Lower leg skin (tissue), 4 donors: ENCODE measurements around the gene P2RX1. TPM values are rescaled to one million over a fixed set of nuclear protein-coding genes. Genes with fewer than 3 reads are reported as not detected.

Source experiments
- DNase-seq, 2 donors: peaks; one replicate each; pipeline ENCODE4 v3.0.0-alpha.2; 2019; ENCODE audit warnings: low spot score in 2 of 2
- H3K4me3 ChIP-seq: fragments of 200-600 bp; sonication (generic); 2 replicates; pipeline ENCODE4 v1.5.1; 2017; ENCODE audit warnings: mild to moderate bottlenecking, low read depth; ENCODE audit not compliant: poor library complexity, severe bottlenecking
- POLR2A ChIP-seq, 2 donors: fragments of 450-650 bp; IDR thresholded peaks; one replicate each; pipeline ENCODE4 v1.6.1; 2016 to 2017; ENCODE audit warnings: antibody characterized with exemption in 2 of 2, mild to moderate bottlenecking in 1 of 2, moderate library complexity in 1 of 2
- WGBS, 2 donors: methylation state at CpG; one replicate each; pipeline ENCODE4 v1.1.5; 2018; 5-methylcytosine and 5-hydroxymethylcytosine counted together
- intact Hi-C: fragments of 100-400 bp; cut with DNase I; formaldehyde crosslinking; loops from one replicate; pipeline ENCODE4 v1.15.0; 2023; ENCODE audit warnings: low total_unique reads
- total RNA-seq, 4 donors: library from RNA; depleted of rRNA; stranded (reverse); fragments of >200 nt; gene quantifications; one replicate each; pipeline ENCODE4 v1.1.0, GENCODE V29; 2016
- TF ChIP-seq, protein P1 (sequence below), 3 donors: fragments of 450-650 bp; IDR thresholded peaks; one replicate each; pipeline ENCODE4 v1.5.1; 2016; ENCODE audit warnings: antibody characterized with exemption in 3 of 3, mild to moderate bottlenecking in 3 of 3, moderate library complexity in 2 of 3

The P2RX1 gene
- total RNA-seq, 4 donors from 2014 or later: 0.56 to 5.0 (median 1.0) TPM

DNA sequence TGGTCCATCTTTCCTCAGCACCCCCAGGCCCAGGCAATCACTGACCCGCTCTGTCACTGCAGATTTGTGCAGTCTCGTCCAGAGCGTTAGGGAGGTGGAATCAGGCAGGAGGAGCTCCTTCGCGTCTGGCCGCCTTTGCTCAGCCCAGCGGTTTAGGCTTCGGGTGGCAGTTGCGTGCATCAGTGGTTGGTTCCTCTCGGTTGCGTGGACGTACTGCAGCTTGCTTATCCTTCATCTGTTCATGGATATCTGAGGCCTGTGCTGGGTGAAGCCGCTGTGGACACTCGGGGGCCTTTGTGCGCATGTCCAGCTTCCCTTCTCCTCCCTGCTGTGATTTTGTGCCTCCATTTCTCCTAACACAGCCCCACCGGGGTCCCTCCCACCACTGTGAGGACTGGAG lies 4.7 kb upstream of the P2RX1 start:
- TF ChIP-seq, protein P1, sequence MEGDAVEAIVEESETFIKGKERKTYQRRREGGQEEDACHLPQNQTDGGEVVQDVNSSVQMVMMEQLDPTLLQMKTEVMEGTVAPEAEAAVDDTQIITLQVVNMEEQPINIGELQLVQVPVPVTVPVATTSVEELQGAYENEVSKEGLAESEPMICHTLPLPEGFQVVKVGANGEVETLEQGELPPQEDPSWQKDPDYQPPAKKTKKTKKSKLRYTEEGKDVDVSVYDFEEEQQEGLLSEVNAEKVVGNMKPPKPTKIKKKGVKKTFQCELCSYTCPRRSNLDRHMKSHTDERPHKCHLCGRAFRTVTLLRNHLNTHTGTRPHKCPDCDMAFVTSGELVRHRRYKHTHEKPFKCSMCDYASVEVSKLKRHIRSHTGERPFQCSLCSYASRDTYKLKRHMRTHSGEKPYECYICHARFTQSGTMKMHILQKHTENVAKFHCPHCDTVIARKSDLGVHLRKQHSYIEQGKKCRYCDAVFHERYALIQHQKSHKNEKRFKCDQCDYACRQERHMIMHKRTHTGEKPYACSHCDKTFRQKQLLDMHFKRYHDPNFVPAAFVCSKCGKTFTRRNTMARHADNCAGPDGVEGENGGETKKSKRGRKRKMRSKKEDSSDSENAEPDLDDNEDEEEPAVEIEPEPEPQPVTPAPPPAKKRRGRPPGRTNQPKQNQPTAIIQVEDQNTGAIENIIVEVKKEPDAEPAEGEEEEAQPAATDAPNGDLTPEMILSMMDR (IDR thresholded peaks at IDR 0.05): no peak
- no peak for TF ChIP-seq POLR2A (IDR thresholded peaks at IDR 0.05)
- DNase-seq: no peak
- intact Hi-C loops: no loop called here
- H3K4me3 ChIP-seq: no peak overlapping the region
- 79 to 84% methylated on average over 16 of the region's 16 CpGs for WGBS, 2 donors

DNA sequence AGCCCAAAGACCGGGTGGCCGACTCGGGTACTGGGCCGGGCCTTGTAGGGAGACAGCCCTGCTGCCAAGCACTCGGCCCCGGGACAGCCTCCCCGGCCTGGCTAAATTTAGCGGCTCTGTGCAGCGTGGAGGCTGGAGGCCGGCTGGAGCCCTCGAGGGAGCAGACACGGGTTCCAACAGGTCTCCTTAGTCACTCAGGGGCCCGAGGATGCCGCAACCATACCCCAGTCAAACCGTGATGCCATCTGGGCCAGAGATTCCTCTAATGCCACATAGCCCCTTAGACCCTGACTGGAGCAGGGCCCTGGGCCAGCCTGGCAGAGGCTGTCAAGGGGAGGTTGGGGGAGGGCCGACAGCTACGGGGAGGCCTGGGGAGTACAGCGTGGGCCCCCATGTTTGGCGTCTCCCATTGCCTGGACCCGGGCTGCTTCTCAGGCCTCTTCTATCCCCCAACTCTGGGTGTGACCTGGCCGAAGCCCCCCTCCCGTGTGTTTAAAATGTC lies 2.9 kb upstream of the P2RX1 start:
- intact Hi-C loops: no loop called here
- H3K4me3 ChIP-seq: no peak overlapping the region
- WGBS, 2 donors: 60 to 93% methylated on average over 14 to 22 of the region's 22 CpGs
- no peak for DNase-seq
- TF ChIP-seq, protein P1 (IDR thresholded peaks at IDR 0.05): no peak
- TF ChIP-seq POLR2A (IDR thresholded peaks at IDR 0.05): no peak

DNA sequence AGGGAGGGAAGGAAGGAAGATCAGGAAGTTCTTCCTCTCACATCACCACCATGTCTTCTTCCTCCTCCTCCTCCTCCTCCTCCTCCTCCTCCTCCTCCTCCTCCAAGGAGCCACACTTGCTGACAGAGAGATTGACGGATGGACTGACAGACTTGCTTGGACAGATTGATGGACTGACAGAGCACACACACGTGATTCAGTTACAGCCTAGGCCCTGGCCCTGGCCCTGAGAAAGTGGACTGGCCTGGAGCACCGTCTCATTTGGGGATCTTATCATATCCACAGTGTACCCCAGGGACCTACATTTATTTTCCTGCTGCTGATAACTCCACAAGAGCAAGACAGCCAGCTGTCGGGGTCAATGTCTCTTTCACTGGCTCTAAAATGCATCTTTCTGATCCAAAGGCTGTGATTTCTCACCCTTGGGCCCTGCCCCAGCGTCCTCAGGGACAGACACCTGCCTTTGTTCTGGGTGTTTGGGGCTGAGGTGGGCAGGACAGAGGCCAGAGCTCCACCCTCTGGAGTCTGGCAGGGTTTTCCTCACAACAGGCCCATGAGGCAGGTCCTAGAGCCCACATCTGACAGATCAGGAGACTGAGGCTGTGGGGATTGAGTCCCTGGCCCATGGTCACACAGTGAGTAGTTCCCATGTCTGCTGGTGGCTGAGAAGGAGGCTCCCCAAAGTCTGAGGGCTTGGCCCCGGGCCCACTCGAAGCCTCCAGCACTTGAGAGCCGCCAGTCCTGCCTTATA lies 2.3 kb upstream of the P2RX1 start:
- intact Hi-C loops: no loop called here
- DNase-seq: no peak
- no peak overlapping the region for H3K4me3 ChIP-seq
- no peak for TF ChIP-seq POLR2A (IDR thresholded peaks at IDR 0.05)
- TF ChIP-seq, protein P1 (IDR thresholded peaks at IDR 0.05): no peak
- WGBS, 2 donors: 61 to 74% methylated on average over 6 to 8 of the region's 8 CpGs

DNA sequence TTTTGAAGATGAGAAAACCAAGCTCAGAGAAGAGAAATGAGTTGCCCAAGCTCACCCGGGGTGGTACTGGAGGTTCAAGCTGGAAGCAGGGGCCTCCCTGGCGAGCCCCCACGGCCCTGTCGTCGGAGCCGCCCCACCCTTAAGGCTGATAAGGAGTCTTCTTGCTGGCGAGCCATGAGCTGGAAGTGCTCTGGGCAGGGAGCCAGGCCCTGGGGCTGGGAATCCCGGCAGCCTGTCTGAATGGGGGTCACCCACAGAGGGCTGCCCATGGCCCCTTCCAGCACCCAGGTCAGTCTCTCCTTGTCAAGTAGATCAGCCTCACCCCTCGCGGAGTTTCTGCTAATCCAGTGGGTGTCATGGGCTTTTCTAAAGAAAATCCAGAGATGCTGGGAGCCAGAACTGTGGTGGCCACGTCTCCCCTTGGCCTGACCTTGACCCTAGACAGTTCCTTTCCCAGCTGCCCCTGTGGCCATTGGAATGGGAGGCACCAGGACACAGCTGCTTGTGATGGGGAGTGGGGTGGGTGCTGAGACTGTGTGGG lies 1.2 kb upstream of the P2RX1 start:
- no peak for TF ChIP-seq POLR2A (IDR thresholded peaks at IDR 0.05)
- TF ChIP-seq, protein P1 (IDR thresholded peaks at IDR 0.05): no peak
- H3K4me3 ChIP-seq: no peak overlapping the region
- intact Hi-C loops: no loop called here
- DNase-seq: no peak
- WGBS, 2 donors: 15 to 19% methylated on average over 9 to 11 of the region's 11 CpGs

DNA sequence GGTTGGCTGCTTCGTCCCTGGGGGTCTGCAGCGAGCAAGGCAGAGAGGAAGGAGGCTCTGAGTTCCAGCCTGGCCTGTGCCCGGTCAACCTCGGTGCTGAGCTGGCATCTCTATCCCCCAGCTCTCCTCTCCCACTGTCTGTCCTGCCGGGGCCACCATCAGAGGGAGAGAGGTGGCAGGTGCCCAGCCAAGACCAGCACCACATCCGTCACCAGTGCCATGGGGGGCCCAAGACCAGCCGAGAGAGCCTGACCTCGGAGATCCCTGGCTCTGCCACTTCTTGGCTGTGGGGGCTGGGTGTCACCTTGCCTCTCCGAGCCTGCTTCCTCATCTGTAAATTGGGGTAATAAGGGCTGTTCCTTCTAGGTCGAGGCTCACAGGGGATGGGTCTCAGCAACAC lies 560 bp upstream of the P2RX1 start:
- no peak for DNase-seq
- no peak overlapping the region for H3K4me3 ChIP-seq
- intact Hi-C loops: no loop called here
- WGBS, 2 donors: 65 to 86% methylated on average over 9 of the region's 10 CpGs
- TF ChIP-seq, protein P1 (IDR thresholded peaks at IDR 0.05): no peak
- no peak for TF ChIP-seq POLR2A (IDR thresholded peaks at IDR 0.05)
